Mesenchymal stem cell (in vitro differentiated cells and primary cell): Measurements from ENCODE around the gene FUT6.
"Not testable (repeated sequence)": the region's sequence is repeated elsewhere in the genome, so short reads cannot be mapped to it uniquely, and the experiment has no call there.

Source experiments
- DNase-seq: peaks from one replicate; pipeline ENCODE4 v3.0.0-alpha.2; 2013
- H2AFZ ChIP-seq: one replicate; pipeline ENCODE4 v1.6.1; 2013; ENCODE audit warnings: low read depth, mild to moderate bottlenecking, control low read depth, inconsistent platforms, low read length, moderate library complexity
- H2AK5ac ChIP-seq: 2 replicates; pipeline ENCODE4 v1.6.1; 2013; ENCODE audit warnings: low read length, moderate library complexity, mild to moderate bottlenecking, inconsistent platforms; ENCODE audit not compliant: severe bottlenecking
- H2BK120ac ChIP-seq: one replicate; pipeline ENCODE4 v1.6.1; 2013; ENCODE audit warnings: low read depth, mild to moderate bottlenecking, inconsistent platforms, low read length, moderate library complexity
- H2BK12ac ChIP-seq, 2 experiments: one replicate each; pipeline ENCODE4 v1.6.1; 2013; ENCODE audit warnings: inconsistent platforms in 2 of 2, low read length in 2 of 2, mild to moderate bottlenecking in 2 of 2, moderate library complexity in 2 of 2, control low read depth in 1 of 2
- H2BK15ac ChIP-seq: one replicate; pipeline ENCODE4 v1.6.1; 2013; ENCODE audit warnings: mild to moderate bottlenecking, low read depth, inconsistent platforms; ENCODE audit not compliant: poor library complexity, severe bottlenecking
- H2BK5ac ChIP-seq: 2 replicates; pipeline ENCODE4 v1.6.1; 2013; ENCODE audit warnings: low read depth, mild to moderate bottlenecking, low read length, control low read depth, inconsistent platforms; ENCODE audit not compliant: poor library complexity, severe bottlenecking
- H3K14ac ChIP-seq, 2 experiments: one replicate each; pipeline ENCODE4 v1.6.1; 2013; ENCODE audit warnings: inconsistent platforms in 2 of 2, low read length in 2 of 2, control low read depth in 1 of 2, mild to moderate bottlenecking in 1 of 2, moderate library complexity in 1 of 2
- H3K18ac ChIP-seq, 2 experiments: one replicate each; pipeline ENCODE4 v1.6.1; 2013; ENCODE audit warnings: inconsistent platforms in 2 of 2, low read length in 2 of 2, control low read depth in 1 of 2, low read depth in 1 of 2, mild to moderate bottlenecking in 1 of 2
- H3K23ac ChIP-seq, 2 experiments: one replicate each; pipeline ENCODE4 v1.6.1; 2013; ENCODE audit warnings: inconsistent platforms in 2 of 2, low read length in 2 of 2, mild to moderate bottlenecking in 2 of 2, moderate library complexity in 2 of 2, control low read depth in 1 of 2
- H3K27ac ChIP-seq: 2 replicates; pipeline ENCODE4 v1.5.1; 2013; ENCODE audit warnings: mild to moderate bottlenecking, moderate library complexity, low read length, control low read depth, inconsistent platforms; ENCODE audit not compliant: poor library complexity, severe bottlenecking
- H3K27me3 ChIP-seq, 2 experiments: 2 replicates each; pipeline versions ENCODE4 v1.6.1 to v1.7.0; 2013; ENCODE audit warnings: low read length in 2 of 2, mild to moderate bottlenecking in 2 of 2, moderate library complexity in 2 of 2, control low read depth in 1 of 2, inconsistent platforms in 1 of 2; ENCODE audit not compliant: control insufficient read depth in 1 of 2, insufficient read depth in 1 of 2
- H3K36me3 ChIP-seq, 2 experiments: 2 replicates each; pipeline versions ENCODE4 v1.6.1 to v1.7.0; 2013; ENCODE audit warnings: low read length in 2 of 2, control low read depth in 1 of 2, inconsistent platforms in 1 of 2, low read depth in 1 of 2, mild to moderate bottlenecking in 1 of 2; ENCODE audit not compliant: insufficient read depth in 2 of 2, control insufficient read depth in 1 of 2
- H3K4ac ChIP-seq, 2 experiments: one replicate each; pipeline ENCODE4 v1.6.1; 2013; ENCODE audit warnings: inconsistent platforms in 2 of 2, low read length in 2 of 2, mild to moderate bottlenecking in 2 of 2, moderate library complexity in 2 of 2, control low read depth in 1 of 2, low read depth in 1 of 2
- H3K4me1 ChIP-seq: 2 replicates; pipeline ENCODE4 v1.6.1; 2013; ENCODE audit warnings: low read depth, low read length, control low read depth; ENCODE audit not compliant: control insufficient read depth, insufficient read depth
- H3K4me2 ChIP-seq: 2 replicates; pipeline ENCODE4 v1.6.1; 2013; ENCODE audit warnings: low read length, mild to moderate bottlenecking, inconsistent platforms; ENCODE audit not compliant: poor library complexity, severe bottlenecking
- H3K4me3 ChIP-seq, 2 experiments: 2 replicates each; pipeline versions ENCODE4 v1.5.1 to v1.7.0; 2013; ENCODE audit warnings: low read length in 2 of 2, mild to moderate bottlenecking in 2 of 2, control low read depth in 1 of 2, low read depth in 1 of 2; ENCODE audit not compliant: insufficient read depth in 1 of 2
- H3K79me1 ChIP-seq: replicated peaks from 2 replicates; pipeline ENCODE4 v1.6.1; 2013; ENCODE audit warnings: mild to moderate bottlenecking, control low read depth, low read length, inconsistent platforms; ENCODE audit not compliant: poor library complexity, severe bottlenecking
- H3K9ac ChIP-seq: 2 replicates; pipeline ENCODE4 v1.7.0; 2013; ENCODE audit warnings: mild to moderate bottlenecking, low read length, moderate library complexity
- H3K9me3 ChIP-seq: 2 replicates; pipeline ENCODE4 v1.7.0; 2013; ENCODE audit warnings: mild to moderate bottlenecking, low read length; ENCODE audit not compliant: control insufficient read depth
- H4K8ac ChIP-seq: one replicate; pipeline ENCODE4 v1.6.1; 2013; ENCODE audit warnings: inconsistent platforms, mild to moderate bottlenecking, low read length, moderate library complexity
- H4K91ac ChIP-seq: one replicate; pipeline ENCODE4 v1.6.1; 2013; ENCODE audit warnings: mild to moderate bottlenecking, low read length, inconsistent platforms
- WGBS: methylation state at CpG from one replicate; pipeline ENCODE4 v1.1.7; 2013; ENCODE audit warnings: mixed read lengths; 5-methylcytosine and 5-hydroxymethylcytosine counted together

FUT6 gene

GRCh38 chr19:5848621-5849020 lies 9.1 kb upstream of the FUT6 start:
- not testable (repeated sequence) for H2AFZ ChIP-seq, H2BK15ac ChIP-seq, H3K27ac ChIP-seq, H2BK12ac ChIP-seq, H3K4ac ChIP-seq, H3K14ac ChIP-seq, H2BK5ac ChIP-seq, H4K91ac ChIP-seq, H3K79me1 ChIP-seq, H3K4me1 ChIP-seq, DNase-seq, H2AK5ac ChIP-seq, H2BK120ac ChIP-seq, H3K9me3 ChIP-seq, H3K4me3 ChIP-seq, H3K4me2 ChIP-seq, H4K8ac ChIP-seq, H3K36me3 ChIP-seq, H3K9ac ChIP-seq, H3K23ac ChIP-seq, H3K18ac ChIP-seq
- peaks cover 4 to 22% of the 10 kb centered on the region in 2 experiments for H3K27me3 ChIP-seq
- WGBS, result 72% methylated on average over 5 of the region's 5 CpGs

- DNase-seq, H3K9me3 ChIP-seq, H3K4ac ChIP-seq, H2BK120ac ChIP-seq, H4K8ac ChIP-seq, H3K36me3 ChIP-seq, H2AFZ ChIP-seq, H4K91ac ChIP-seq, H3K4me2 ChIP-seq, H3K4me1 ChIP-seq, H2BK15ac ChIP-seq, H3K14ac ChIP-seq, H3K18ac ChIP-seq, H3K4me3 ChIP-seq, H2BK12ac ChIP-seq, H3K9ac ChIP-seq, H3K23ac ChIP-seq, H3K79me1 ChIP-seq, H2BK5ac ChIP-seq, H3K27ac ChIP-seq, H2AK5ac ChIP-seq: not testable (repeated sequence)
- H3K27me3 ChIP-seq, result peaks cover 3 to 24% of the 10 kb centered on the region in 2 experiments
- 86% methylated on average over 10 of the region's 10 CpGs for WGBS
Observed at GRCh38 chr19:5847846-5848245, 8.3 kb upstream of the FUT6 start.

DNA sequence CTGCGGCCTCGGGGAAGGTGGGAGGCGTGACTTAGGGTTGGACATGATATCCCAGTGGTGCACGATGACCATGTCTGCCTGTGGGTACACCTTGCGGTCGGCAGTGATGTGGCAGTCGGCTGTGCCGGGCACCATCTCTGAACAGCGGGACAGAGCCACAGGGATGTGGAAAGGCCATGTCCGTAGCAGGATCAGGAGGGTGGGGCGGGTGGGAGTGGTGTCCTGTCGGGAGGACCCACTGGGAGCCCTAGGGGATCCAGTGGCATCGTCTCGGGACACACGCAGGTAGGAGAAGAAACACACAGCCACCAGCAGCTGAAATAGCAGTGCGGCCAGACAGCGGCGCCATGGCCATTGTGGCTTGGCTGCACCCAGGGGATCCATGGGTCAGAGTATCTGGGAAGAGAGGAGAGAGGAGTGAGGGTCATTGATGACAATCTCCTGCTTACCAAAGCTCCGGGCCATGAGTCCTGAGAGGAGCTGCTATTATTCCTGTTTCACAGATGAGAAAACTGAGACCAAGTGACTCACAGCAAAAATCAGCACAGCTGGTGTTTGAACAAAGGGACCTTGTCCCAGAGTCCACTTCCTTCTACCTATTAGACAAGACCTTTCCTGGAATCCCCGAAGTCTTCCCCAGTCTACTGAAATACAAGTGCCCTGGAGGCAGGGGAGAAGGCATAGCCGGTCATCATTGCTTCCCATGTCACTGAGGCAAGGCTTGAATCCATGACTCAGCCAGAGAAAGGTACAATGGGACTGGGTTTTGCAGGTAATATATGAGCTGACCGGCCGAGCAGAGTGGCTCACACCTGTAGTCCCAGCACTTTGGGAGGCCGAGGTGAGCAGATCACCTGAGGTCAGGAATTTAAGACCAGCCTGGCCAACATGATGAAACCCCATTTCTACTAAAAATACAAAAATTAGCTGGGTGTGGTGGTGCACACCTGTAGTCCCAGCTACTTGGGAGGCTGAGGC lies 5.2 kb upstream of the FUT6 start:
- no peak overlapping the region for H3K18ac ChIP-seq
- no peak overlapping the region for H4K8ac ChIP-seq
- peaks cover 3% of the 10 kb centered on the region for H3K4me1 ChIP-seq
- H2BK15ac ChIP-seq, result no peak overlapping the region
- H2BK120ac ChIP-seq, result no peak overlapping the region
- H3K79me1 ChIP-seq, result no peaks in the 10 kb centered on the region
- H3K4me3 ChIP-seq, result no peak overlapping the region
- H3K9me3 ChIP-seq, result no peaks in the 10 kb centered on the region
- H2AFZ ChIP-seq, result no peak overlapping the region
- no peak overlapping the region for H3K4me2 ChIP-seq
- no peak overlapping the region for H3K23ac ChIP-seq
- H3K27me3 ChIP-seq, result peaks cover 3 to 11% of the 10 kb centered on the region in 2 experiments
- H3K27ac ChIP-seq, result no peak overlapping the region
- no peaks in the 10 kb centered on the region for H3K36me3 ChIP-seq
- H4K91ac ChIP-seq, result no peak overlapping the region
- no peak overlapping the region for H3K14ac ChIP-seq
- no peak overlapping the region for H2BK12ac ChIP-seq
- 88% methylated on average over 24 of the region's 24 CpGs for WGBS
- H3K4ac ChIP-seq, result no peak overlapping the region
- no peak overlapping the region for H2AK5ac ChIP-seq
- no peak overlapping the region for H2BK5ac ChIP-seq
- H3K9ac ChIP-seq, result no peak overlapping the region
- DNase-seq, result no peak

DNA sequence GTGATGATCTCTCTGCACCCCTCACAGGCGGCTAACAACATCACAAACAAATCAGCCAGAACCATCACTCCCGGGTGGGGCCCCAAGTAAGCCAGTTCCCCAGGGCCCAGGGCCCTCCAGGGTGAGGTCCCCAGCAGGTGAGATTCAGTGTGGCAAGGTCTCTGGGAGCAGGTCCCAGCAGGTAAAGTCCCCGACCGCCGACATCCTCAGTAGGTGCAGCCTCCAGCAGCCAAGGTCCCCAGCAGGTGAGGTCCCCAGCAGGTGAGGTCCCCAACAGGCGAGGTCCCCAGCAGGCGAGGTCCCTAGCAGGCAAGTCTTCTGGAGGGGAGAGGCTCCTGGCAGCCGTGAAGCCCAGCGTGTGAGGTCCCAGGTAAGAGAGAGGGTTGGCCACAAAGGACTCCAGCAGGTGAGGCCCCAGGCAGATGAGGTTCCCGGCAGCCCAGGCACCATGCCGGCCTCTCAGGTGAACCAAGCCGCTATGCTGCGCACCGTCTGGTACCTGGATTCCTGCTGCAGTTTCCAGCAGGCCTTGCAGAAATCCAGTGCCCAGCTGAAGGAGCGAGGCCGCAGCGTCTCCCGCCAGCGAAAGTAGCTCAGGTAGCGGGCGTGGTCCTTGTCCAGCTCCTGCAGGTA lies 3.9 kb upstream of the FUT6 start:
- Histone ChIP-seq H3K36me3 (no peaks in the 10 kb centered on the region), H3K27ac (no peak overlapping the region), H3K79me1 (no peaks in the 10 kb centered on the region), H4K8ac (no peak overlapping the region), H2BK5ac (no peak overlapping the region), H3K23ac (no peak overlapping the region), H3K18ac (no peak overlapping the region), H2BK120ac (no peak overlapping the region), H2BK15ac (peak overlapping the region; percentile 63), H3K9ac (no peak overlapping the region), H4K91ac (no peak overlapping the region), H2BK12ac (no peak overlapping the region), H2AFZ (no peak overlapping the region), H3K4ac (no peak overlapping the region), H3K4me1 (peaks cover 7% of the 10 kb centered on the region), H3K4me2 (no peak overlapping the region), H3K14ac (no peak overlapping the region), H3K4me3 (no peak overlapping the region), H3K9me3 (no peaks in the 10 kb centered on the region), H3K27me3 (peaks cover 3 to 22% of the 10 kb centered on the region in 2 experiments), H2AK5ac (no peak overlapping the region)
- DNase-seq, result no peak
- WGBS, result 91% methylated on average over 14 of the region's 21 CpGs
